ENCODE data around the gene NGB.

The NGB gene

GRCh38 chr14:77243853-77244252 lies 27.2 kb downstream of the NGB start:
- Histone ChIP-seq H3K36me3 (ENCODE audit: insufficient read depth, low read length) (no peaks in the 10 kb centered on the region), H3K4me1 (ENCODE audit: insufficient read depth, low read length) (no peaks in the 10 kb centered on the region), H3K9me3 (ENCODE audit: control insufficient read depth, insufficient read depth, low read length) (no peaks in the 10 kb centered on the region), H3K9ac (ENCODE audit: low read depth, low read length) (no peak overlapping the region)

- no peaks in the 10 kb centered on the region for H3K4me1 ChIP-seq (ENCODE audit: insufficient read depth, low read length)
Measured at GRCh38 chr14:77242752-77243151, 28.3 kb downstream of the NGB start.

GRCh38 chr14:77241955-77242354 lies 29.1 kb downstream of the NGB start:
- H3K4me1 ChIP-seq (ENCODE audit: insufficient read depth, low read length), result no peaks in the 10 kb centered on the region
- no peak overlapping the region for H3K9ac ChIP-seq (ENCODE audit: low read depth, low read length)
- H3K9me3 ChIP-seq (ENCODE audit: control insufficient read depth, insufficient read depth, low read length), result no peaks in the 10 kb centered on the region
- H3K36me3 ChIP-seq (ENCODE audit: insufficient read depth, low read length), result no peaks in the 10 kb centered on the region

More at GRCh38 chr14:77242752-77243151, 28.3 kb downstream of the NGB start:
- Histone ChIP-seq H3K9me3 (ENCODE audit: control insufficient read depth, insufficient read depth, low read length) (no peaks in the 10 kb centered on the region), H3K36me3 (ENCODE audit: insufficient read depth, low read length) (no peaks in the 10 kb centered on the region), H3K9ac (ENCODE audit: low read depth, low read length) (no peak overlapping the region)

- Histone ChIP-seq H3K4me1 (ENCODE audit: insufficient read depth, low read length) (no peaks in the 10 kb centered on the region), H3K9me3 (ENCODE audit: control insufficient read depth, insufficient read depth, low read length) (no peaks in the 10 kb centered on the region), H3K36me3 (ENCODE audit: insufficient read depth, low read length) (no peaks in the 10 kb centered on the region), H3K9ac (ENCODE audit: low read depth, low read length) (no peak overlapping the region)
Measured at GRCh38 chr14:77240336-77240915, 30.6 kb downstream of the NGB start.

- Histone ChIP-seq H3K9ac (ENCODE audit: low read depth, low read length) (no peak overlapping the region), H3K4me1 (ENCODE audit: insufficient read depth, low read length) (no peaks in the 10 kb centered on the region), H3K9me3 (ENCODE audit: control insufficient read depth, insufficient read depth, low read length) (no peaks in the 10 kb centered on the region), H3K36me3 (ENCODE audit: insufficient read depth, low read length) (no peaks in the 10 kb centered on the region)
Measured at GRCh38 chr14:77239412-77239811, 31.6 kb downstream of the NGB start.

- no peaks in the 10 kb centered on the region for H3K4me1 ChIP-seq (ENCODE audit: insufficient read depth, low read length)
- H3K9me3 ChIP-seq (ENCODE audit: control insufficient read depth, insufficient read depth, low read length), result no peaks in the 10 kb centered on the region
- no peaks in the 10 kb centered on the region for H3K36me3 ChIP-seq (ENCODE audit: insufficient read depth, low read length)
- no peak overlapping the region for H3K9ac ChIP-seq (ENCODE audit: low read depth, low read length)
Measured at GRCh38 chr14:77238996-77239395, 32.0 kb downstream of the NGB start.

GRCh38 chr14:77238356-77238755 lies 32.6 kb downstream of the NGB start:
- Histone ChIP-seq H3K4me1 (ENCODE audit: insufficient read depth, low read length) (no peaks in the 10 kb centered on the region), H3K9ac (ENCODE audit: low read depth, low read length) (no peak overlapping the region), H3K36me3 (ENCODE audit: insufficient read depth, low read length) (no peaks in the 10 kb centered on the region), H3K9me3 (ENCODE audit: control insufficient read depth, insufficient read depth, low read length) (no peaks in the 10 kb centered on the region)

- no peaks in the 10 kb centered on the region for H3K9me3 ChIP-seq (ENCODE audit: control insufficient read depth, insufficient read depth, low read length)
- H3K4me1 ChIP-seq (ENCODE audit: insufficient read depth, low read length), result no peaks in the 10 kb centered on the region
Measured at GRCh38 chr14:77236814-77237213, 34.2 kb downstream of the NGB start.

GRCh38 chr14:77231721-77232120 lies 39.3 kb downstream of the NGB start:
- H3K9me3 ChIP-seq (ENCODE audit: control insufficient read depth, insufficient read depth, low read length), result no peaks in the 10 kb centered on the region
- H3K36me3 ChIP-seq (ENCODE audit: insufficient read depth, low read length), result no peaks in the 10 kb centered on the region
- H3K9ac ChIP-seq (ENCODE audit: low read depth, low read length), result no peak overlapping the region
- H3K4me1 ChIP-seq (ENCODE audit: insufficient read depth, low read length), result no peaks in the 10 kb centered on the region

More at GRCh38 chr14:77236814-77237213, 34.2 kb downstream of the NGB start:
- no peak overlapping the region for H3K9ac ChIP-seq (ENCODE audit: low read depth, low read length)
- no peaks in the 10 kb centered on the region for H3K36me3 ChIP-seq (ENCODE audit: insufficient read depth, low read length)

GRCh38 chr14:77230914-77231313 lies 40.1 kb downstream of the NGB start:
- no peaks in the 10 kb centered on the region for H3K4me1 ChIP-seq (ENCODE audit: insufficient read depth, low read length)
- H3K9ac ChIP-seq (ENCODE audit: low read depth, low read length), result no peak overlapping the region
- no peaks in the 10 kb centered on the region for H3K9me3 ChIP-seq (ENCODE audit: control insufficient read depth, insufficient read depth, low read length)
- no peaks in the 10 kb centered on the region for H3K36me3 ChIP-seq (ENCODE audit: insufficient read depth, low read length)

GRCh38 chr14:77228056-77228455 lies 43.0 kb downstream of the NGB start:
- Histone ChIP-seq H3K9me3 (ENCODE audit: control insufficient read depth, insufficient read depth, low read length) (no peaks in the 10 kb centered on the region), H3K36me3 (ENCODE audit: insufficient read depth, low read length) (no peaks in the 10 kb centered on the region), H3K4me1 (ENCODE audit: insufficient read depth, low read length) (peaks cover 27% of the 10 kb centered on the region), H3K9ac (ENCODE audit: low read depth, low read length) (no peak overlapping the region)

GRCh38 chr14:77225892-77226557 lies 45.0 kb downstream of the NGB start:
- Histone ChIP-seq H3K9ac (ENCODE audit: low read depth, low read length) (no peak overlapping the region), H3K4me1 (ENCODE audit: insufficient read depth, low read length) (peaks cover 34% of the 10 kb centered on the region), H3K36me3 (ENCODE audit: insufficient read depth, low read length) (no peaks in the 10 kb centered on the region), H3K9me3 (ENCODE audit: control insufficient read depth, insufficient read depth, low read length) (no peaks in the 10 kb centered on the region)

GRCh38 chr14:77225254-77225653 lies 45.8 kb downstream of the NGB start:
- Histone ChIP-seq H3K4me1 (ENCODE audit: insufficient read depth, low read length) (peaks cover 37% of the 10 kb centered on the region), H3K9me3 (ENCODE audit: control insufficient read depth, insufficient read depth, low read length) (no peaks in the 10 kb centered on the region), H3K9ac (ENCODE audit: low read depth, low read length) (no peak overlapping the region), H3K36me3 (ENCODE audit: insufficient read depth, low read length) (no peaks in the 10 kb centered on the region)

GRCh38 chr14:77224212-77224611 lies 46.8 kb downstream of the NGB start:
- Histone ChIP-seq H3K4me1 (ENCODE audit: insufficient read depth, low read length) (peaks cover 47% of the 10 kb centered on the region), H3K9ac (ENCODE audit: low read depth, low read length) (no peak overlapping the region)

GRCh38 chr14:77222546-77223225 lies 48.3 kb downstream of the NGB start:
- H3K4me1 ChIP-seq (ENCODE audit: insufficient read depth, low read length), result peaks cover 48% of the 10 kb centered on the region
- H3K9me3 ChIP-seq (ENCODE audit: control insufficient read depth, insufficient read depth, low read length), result no peaks in the 10 kb centered on the region
- H3K9ac ChIP-seq (ENCODE audit: low read depth, low read length), result no peak overlapping the region; the same call in 1 of the 2 replicates
- no peaks in the 10 kb centered on the region for H3K36me3 ChIP-seq (ENCODE audit: insufficient read depth, low read length)

More at GRCh38 chr14:77224212-77224611, 46.8 kb downstream of the NGB start:
- H3K9me3 ChIP-seq (ENCODE audit: control insufficient read depth, insufficient read depth, low read length), result no peaks in the 10 kb centered on the region
- H3K36me3 ChIP-seq (ENCODE audit: insufficient read depth, low read length), result no peaks in the 10 kb centered on the region

All from ES-I3 (cell line).